Measurements from ENCODE around the gene PTH2.
"Not testable (repeated sequence)": the region's sequence is repeated elsewhere in the genome, so short reads cannot be mapped to it uniquely, and the experiment has no call there.

PTH2 gene

GRCh38 chr19:49373174-49373573 lies 50.1 kb downstream of the PTH2 start:
- not testable (repeated sequence) for H3K9me3 Mint-ChIP-seq; H3K27me3 Mint-ChIP-seq (ENCODE audit: low read depth); H3K27ac Mint-ChIP-seq; H3K4me1 Mint-ChIP-seq (ENCODE audit: low read depth); H3K4me3 Mint-ChIP-seq; H3K36me3 Mint-ChIP-seq (ENCODE audit: low read depth)

Measured in T-helper 1 cell treated with Interleukin-12 subunit alpha and Interleukin-12 subunit beta and Interleukin-4 antibody, amounts not matched to agents 30 μg/mL and 1 μg/mL, for 36 hours (primary cell).